GM19023 (cell line): ENCODE measurements around the gene NFS1.
"Not testable (repeated sequence)": the region's sequence is repeated elsewhere in the genome, so short reads cannot be mapped to it uniquely, and the experiment has no call there.

Source experiments
- ATAC-seq: cut with Tn5 transposase; IDR thresholded peaks from one replicate; pipeline ENCODE4 v1.9.1; 2021; ENCODE audit warnings: mild to moderate bottlenecking, moderate library complexity; ENCODE audit not compliant: unreplicated experiment

Gene NFS1

DNA sequence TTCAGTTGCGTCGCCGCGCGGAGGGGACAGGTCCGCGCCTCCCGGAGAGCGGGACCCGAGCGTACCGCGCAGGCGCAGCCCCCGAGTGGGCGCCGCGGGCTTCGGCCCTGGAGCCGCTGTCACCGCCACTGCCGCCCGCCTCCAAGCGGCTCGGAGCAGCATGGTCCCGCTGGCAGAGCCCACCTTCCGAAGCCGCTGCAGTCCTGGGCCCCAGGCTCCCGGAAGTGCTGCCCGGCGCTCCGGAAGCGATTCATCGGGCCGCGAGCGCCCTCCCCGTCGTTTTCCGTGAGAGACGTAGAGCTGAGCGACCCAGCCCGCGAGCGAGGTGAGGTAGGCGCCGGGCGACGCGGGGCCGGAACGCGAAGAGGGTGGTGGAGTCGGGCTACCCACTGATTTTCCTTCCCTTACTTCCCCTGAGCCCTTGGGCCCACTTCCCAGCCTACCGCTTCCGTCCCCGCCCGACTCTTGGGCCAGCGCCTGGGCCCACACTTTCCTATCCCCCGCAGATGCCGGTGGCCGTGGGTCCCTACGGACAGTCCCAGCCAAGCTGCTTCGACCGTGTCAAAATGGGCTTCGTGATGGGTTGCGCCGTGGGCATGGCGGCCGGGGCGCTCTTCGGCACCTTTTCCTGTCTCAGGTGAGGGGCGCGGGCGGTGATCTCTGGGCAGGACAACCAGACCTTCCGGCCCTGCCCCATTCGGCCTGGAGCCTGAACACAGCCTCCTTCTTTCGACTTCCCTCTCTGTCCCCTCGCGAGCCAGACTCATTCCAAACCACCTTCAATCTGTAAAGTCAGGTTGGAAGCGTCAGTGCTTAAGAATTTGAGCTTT lies at the start of gene NFS1, which contains the start of gene ROMO1:
Gene NFS1, minus strand, starts transcription at position 226 of the 830 bp plus-strand sequence. Its CDS starts 64 bp downstream, at position 162.
Gene ROMO1, plus strand, starts transcription at position 279 of the 830 bp plus-strand sequence. Its CDS starts 228 bp downstream, at position 507.
- ATAC-seq: peak; percentile 89

DNA sequence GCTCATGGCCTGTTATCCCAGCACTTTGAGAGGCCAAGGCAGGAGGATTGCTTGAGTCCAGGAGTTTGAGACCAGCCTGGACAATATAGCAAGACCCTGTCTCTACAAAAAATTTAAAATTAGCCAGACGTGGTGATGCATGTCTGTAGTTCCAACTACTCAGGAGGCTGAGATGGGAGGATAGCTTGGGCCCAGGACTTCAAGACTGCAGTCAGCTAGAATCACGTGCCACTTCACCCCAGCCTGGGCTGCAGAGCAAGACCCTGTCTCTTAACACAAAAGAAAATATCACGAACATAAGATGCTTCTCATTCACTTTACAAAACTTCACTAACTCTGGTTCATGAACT lies 45.3 kb upstream of the NFS1 start:
- ATAC-seq: not testable (repeated sequence)

DNA sequence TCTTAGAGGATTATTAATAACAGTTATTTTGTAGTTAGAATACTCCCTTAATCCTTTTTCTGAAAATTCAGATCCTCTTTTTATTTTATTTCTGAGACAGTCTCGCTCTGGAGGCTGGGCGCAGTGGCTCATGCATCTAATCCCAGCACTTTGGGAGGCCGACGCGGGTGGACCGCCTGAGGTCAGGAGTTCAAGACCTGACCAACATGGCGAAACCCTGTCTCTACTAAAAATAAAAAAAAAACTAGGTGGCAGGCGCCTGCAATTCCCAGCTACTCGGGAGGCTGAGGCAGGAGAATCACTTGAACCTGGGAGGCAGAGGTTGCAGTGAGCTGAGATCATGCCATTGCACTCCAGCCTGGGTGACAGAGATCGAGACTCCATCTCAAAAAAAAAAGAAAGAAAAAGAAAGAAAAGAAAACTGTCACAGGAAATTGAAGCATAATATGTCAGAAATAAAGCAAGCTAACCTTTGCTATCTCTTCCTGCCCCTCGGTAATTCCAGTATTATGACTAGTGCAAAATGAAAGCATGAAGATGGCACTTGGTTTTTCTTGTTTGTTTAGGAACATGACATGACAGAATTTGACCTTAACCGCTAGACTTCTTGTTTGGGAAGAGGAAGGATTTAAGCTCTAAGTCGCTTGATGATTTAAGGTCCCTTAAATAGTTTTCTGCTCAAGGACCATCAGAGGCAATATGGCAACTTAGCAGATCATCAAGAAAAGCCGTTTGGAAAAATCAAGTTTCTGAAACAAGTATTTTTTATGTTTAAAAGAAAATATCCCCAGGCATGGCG lies 44.7 kb upstream of the NFS1 start:
- no peak for ATAC-seq

DNA sequence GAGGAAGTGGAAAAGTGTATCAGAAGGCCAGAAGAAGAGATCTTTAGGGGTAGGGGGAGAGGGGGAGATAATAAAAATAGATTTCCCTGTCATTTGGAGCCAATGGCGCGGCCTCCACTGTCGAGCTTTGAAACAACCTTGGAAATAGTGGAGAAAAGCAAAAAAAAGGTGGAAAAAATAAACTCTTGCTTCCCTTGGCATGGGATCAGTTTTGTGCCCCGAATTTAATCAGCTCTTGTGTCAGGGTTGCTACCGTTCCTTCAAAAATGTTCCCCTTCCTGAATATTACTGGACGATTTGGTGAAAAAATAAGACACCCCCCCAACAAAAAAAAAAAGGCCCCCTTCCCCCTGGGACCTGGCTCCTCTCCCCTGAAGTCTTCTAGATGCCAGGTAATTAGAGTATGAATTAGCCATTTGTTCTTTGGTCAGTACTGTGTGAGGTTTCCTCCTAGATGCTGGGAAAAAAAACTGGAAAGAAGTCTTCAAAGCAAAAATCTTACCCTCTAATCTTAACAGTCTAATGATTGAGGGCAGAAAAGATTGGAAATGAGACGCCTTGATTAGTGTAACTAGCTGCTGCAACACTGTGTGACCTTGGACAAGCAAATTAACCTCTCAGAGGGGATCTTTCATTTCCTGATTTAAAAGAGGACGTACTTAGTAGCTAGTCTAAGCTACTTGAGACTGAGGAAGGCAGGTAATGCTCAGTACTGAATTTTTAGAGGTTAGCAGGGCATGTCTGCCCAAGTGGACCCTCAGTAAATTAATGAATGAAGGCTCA lies 43.8 kb upstream of the NFS1 start:
- no peak for ATAC-seq

- peak; percentile 84 for ATAC-seq
These were observed 43.0 kb upstream of the NFS1 start, which contains the start of gene RBM39 for GRCh38 chr20:35741892-35742740. TSS of gene RBM39 (minus strand) at chr20:35742260. CDS start at chr20:35740874, 1,386 bp downstream.

GRCh38 chr20:35739294-35740163 lies 40.4 kb upstream of the NFS1 start:
- ATAC-seq: no peak

DNA sequence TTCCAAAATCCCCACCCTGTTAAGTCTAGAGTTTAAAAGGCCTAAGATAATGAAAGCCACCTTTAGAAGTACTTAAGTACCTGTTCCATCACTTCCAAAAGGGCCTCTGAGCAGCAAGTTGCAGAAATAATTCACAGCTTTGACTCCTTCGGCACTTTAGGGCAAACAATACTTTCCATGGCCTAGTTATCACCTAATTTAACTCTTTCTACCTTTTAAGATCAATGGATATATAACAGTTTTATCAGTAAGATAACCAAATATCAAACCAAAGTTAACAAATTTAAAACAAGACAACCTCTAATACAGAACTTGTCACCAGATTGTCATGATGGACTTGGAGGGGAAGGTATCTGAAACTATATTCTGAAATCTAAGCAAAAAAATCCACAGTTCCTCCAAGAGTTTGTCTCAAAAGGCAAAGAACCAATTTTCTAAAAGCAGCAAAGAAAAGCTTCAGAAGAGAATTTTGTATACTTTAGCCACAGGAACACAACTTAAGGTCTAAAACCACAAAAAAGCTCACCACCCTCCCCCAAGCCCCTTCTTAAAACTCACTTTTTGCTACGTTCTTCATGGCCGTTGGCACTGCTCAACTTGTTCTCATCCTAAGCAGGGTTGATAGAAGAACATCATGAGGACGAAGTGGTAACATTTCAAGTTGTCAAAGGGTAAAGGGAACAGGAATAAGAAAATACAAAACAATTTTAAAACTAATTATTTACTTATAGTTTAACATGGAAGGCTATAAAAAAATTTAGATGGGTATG lies 39.4 kb upstream of the NFS1 start:
- ATAC-seq: no peak

- no peak for ATAC-seq
These were observed 38.7 kb upstream of the NFS1 start for GRCh38 chr20:35737865-35738333.

GRCh38 chr20:35735826-35736470 lies 36.8 kb upstream of the NFS1 start:
- no peak for ATAC-seq

DNA sequence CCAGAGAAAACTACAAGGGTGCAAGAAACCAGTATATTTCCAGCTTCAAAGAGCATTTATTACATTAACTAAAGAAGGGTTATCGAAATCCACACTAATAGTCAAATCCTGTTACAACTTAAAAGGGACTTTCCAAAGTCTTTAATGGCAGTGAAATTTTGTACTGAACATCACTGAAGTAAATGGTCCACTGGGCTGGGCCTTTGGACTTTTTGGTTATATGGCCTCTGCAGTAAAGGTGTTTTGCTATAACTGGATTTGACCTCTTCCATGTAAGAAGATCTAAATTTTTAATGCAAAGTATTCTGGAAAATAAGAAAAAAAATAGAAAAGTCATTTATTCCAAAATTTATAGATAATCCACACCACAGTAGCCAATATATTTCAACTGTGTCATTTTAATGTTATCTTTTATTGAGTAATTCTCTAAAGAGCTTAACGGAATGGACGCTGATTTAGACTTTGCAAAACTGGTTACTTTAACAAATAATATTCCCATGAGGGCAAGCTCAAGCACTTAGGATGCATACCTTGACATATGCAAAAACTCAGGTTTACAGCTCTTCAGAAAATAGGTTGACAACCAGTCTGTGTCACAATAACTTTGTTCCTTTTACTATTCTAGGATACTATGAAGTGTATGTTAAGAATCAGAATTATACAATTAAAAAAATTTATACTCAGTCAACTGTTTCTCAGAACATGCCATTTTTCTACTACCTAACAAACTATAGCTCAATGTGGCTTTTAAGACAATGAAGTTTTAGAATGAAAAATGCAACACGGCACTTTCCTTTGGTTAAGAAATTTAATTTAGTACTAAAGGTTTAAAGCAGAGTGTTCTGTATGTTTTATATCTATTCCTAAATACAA lies 35.9 kb upstream of the NFS1 start:
- ATAC-seq: no peak

DNA sequence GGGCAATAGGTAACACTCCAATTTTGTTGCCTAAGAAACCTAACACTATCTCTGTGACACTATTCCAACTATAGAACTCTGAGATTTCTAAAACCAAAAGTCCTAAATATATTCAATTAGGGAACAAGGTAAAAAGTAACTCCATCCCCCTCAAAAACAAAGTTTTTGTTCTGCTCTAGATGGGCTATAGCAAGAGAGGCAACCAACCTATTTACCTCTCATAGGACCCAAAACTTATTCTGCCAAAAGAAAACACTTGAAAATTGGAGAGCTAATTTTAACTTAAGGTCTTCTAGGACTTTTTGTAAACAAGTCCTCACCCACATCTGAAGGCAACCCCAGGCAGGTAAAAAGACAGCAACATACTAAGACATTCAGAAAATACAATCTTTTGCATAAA lies 35.2 kb upstream of the NFS1 start:
- ATAC-seq: no peak

DNA sequence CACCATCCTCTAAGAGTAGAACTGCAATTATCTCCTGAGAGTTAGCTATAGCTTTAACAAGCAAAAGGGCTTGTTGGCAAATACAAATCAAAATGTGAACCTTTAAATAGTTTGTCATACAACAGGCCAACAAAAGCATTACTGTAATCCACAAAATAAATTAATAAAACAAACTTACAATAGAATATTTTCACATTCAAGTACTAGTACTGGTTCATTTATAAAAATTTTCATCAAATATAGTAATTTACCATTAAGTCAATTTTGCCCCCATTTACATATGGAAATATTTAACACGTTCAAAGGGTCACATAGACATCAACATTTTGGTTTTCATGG lies 33.5 kb upstream of the NFS1 start:
- ATAC-seq: no peak

GRCh38 chr20:35731862-35732643 lies 32.9 kb upstream of the NFS1 start:
- no peak for ATAC-seq

- ATAC-seq: no peak
These were observed 32.3 kb upstream of the NFS1 start for GRCh38 chr20:35731469-35731788.

DNA sequence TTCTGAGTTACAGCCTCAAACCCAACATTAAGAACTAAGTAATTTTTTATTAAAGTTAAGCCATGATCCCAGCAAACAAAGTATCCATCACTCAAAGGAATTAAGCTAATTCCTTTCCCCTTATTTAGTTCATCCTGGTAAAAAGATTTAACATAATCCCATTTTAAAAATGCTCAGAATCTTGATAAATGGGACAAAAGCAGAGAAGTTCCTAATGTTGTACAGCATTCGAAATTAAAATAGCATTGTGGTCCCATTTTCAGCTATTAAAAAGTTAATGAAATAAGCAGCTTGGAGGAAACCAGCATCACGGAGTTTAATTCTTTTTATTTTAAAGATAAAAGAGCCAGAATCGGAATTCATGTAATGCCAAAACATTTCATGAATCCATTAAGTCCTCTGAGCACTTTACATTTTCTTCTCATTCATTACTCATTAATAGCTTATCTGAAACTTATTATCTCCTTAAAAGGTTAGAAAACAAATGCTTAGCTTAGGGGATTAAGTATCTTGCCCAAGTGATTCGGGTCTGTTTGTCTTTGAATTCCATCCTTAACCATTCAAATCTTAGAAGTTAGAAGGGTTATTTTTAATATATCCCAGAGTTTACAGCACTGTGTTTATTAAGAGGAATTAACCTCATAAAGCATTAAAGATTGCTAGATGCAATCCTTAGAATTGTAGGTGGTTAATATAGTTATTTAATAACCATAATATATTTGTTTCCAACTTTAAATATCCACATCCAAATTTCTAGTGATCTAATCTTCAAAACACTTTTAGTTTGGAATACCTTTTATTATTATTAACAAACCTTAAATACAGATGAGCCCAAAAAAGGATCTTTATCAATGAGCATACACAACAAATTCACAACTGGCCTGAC lies 31.7 kb upstream of the NFS1 start:
- no peak for ATAC-seq
